SHP77 treated with DMSO at 0.1 percent for 48 hours (cell line): ENCODE data around the gene TSEN2.
"Not testable (repeated sequence)": the region's sequence is repeated elsewhere in the genome, so short reads cannot be mapped to it uniquely, and the experiment has no call there.

ENCODE experiments used
- DNase-seq: peaks from one replicate; lab custom pipeline; 2025; lab: John Stamatoyannopoulos, UW

TSEN2 gene

GRCh38 chr3:12472000-12472610, 12.2 kb upstream of the TSEN2 start:
- DNase-seq, result no peak

DNA sequence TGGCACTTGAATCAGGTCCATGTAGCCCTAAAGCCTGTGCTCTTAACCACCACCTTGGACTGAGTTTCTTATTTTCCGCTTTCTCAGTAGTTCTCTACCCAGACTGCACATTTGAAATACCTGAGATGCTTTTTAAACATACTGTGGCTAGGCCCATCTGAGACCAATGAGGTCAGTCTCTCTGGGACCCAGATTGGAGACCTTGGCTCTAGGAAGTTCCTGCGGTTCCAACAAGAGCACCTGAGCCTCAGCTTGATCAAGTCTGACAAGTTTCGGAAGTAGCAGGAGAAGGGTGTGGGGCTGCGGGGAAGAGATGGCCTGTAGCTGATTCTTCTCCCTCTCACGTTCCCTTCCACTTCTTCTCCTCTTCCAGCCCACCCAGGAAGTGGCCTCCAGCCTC, 11.5 kb upstream of the TSEN2 start:
- no peak for DNase-seq

DNA sequence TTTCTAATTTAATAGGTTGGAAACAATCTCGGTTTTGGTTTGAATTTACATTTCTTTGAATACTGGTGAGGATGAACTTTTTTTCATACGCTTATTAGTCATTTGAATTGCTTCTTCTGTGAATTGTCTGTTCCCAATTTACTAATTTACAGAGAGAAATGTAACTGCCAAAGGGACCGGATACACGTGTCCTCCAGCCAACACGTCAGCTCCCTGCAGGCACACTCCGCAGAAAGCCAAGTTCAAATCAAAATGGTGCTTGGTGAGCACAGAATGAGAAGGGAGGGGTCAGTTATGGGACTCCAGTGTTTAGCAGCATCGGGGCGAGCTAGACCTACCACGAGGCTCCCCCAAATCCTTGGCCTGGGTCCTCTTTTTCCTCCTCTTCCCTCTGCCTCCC, 10.8 kb upstream of the TSEN2 start:
- no peak for DNase-seq

DNA sequence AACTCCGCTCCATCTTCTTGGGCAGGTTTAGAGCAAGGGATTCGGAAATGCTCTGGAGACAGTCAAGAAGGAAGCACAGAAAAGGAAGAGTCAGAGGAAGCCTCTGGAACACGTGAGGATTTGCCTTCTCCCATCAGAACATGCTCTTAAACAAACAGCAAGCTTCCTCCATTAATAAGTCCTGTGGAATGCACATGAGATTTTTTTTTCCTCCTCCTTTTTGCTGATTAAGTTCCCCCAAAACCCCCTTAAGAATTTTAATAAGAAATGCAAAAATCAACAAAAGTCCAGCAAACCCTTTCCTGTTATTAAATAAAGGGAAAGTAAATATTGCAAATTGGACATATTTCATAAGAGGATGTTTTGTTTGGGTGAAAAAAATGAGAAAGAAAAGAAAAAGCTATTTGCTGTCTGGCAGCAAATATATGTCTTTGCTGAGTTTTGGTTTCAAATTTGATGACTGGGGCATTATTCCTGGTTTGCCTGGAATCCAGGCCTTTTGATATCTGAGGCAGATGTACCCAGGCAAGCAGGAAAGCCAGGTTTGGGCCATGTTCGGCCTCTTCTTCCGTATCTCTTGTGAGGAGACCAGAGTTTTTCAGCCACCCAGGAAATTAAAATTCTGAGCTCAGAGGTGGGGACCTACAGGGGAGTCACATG, 7.9 kb upstream of the TSEN2 start:
- DNase-seq, result no peak

DNA sequence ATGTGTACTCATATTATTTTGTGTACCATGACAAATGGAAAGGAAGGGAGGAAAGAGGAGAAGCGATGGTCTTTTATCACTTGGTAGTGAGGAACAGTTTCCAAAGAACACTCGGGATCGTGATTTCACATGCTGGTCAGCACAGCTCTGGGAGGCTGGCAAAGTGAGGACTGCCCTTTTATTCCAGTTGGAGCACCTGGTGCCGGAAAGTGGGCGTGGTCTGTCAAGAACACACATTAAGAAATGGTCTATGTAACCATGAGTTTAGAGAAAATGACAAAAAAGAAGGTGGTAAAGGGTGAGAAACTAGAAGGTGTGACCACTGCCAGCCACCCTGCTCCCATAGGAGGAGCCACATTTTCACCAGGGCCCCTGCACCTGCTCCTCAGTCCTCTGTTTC, 7.0 kb upstream of the TSEN2 start:
- no peak for DNase-seq

DNA sequence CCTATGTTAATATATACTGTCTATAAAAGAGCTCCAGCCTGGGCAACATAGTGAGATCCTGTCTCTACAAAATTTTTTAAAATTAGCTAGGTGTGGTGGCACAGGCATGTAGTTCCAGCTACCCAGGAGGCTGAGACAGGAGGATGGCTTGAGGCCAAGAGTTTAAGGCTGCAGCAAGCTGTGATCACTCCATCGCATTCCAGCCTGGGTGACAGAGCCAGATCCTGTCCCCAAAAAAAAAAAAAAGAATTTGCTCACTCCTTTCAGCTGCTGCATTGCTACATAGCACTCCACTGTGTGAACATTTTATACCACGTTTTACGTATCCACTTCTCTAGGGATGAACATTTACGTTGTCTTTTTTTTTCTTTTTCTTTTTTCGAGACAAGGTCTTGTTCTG, 6.0 kb upstream of the TSEN2 start:
- DNase-seq, result no peak

GRCh38 chr3:12479198-12479597, 5.1 kb upstream of the TSEN2 start:
- DNase-seq, result not testable (repeated sequence)

DNA sequence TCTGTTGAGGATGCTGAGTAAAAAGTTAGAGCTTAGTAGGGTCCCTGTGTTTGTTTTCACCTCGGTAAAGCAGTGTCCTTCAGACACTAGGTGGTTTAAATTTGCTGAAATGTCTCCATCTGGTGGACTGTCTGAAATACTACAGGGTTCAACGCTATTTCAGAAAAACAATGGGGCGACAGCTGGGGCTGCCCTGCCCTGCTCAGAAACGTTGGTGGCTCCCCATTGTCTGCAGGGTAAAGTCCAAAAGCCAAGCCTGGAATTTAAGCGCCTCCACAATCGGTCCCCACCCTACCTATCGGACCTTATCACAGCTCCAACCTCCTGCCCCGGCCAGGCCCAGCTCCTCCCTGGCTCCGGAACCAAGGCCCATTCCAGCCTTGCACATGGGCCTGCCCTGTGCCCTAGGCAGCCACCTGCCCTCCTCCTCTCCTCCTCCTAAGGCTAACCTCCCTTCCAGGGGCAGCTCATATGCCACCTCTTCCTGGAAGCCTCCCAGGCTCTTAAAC, 4.3 kb upstream of the TSEN2 start:
- peak; percentile 36 for DNase-seq

- no peak for DNase-seq
These were observed 870 bp upstream of the TSEN2 start for GRCh38 chr3:12483410-12483809.

DNA sequence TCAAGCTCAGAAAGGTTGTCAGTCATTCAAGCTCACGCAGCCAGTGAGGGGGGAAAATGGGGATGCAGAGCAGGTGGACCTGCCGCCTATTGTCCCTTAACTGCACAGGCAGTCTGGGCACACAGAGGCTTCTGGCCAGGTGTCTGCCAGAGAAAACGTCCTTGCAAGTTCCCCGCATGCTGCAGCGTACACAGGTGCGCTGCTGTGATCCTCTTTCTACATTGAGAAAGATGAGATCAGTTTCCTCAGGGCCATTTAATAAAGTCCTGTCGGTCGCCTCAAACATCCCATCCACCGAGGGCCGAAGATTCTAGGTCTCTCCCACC, 445 bp upstream of the TSEN2 start:
- DNase-seq, result no peak

- no peak for DNase-seq
These were observed 675 bp downstream of the TSEN2 start for GRCh38 chr3:12484983-12485327.

GRCh38 chr3:12486001-12486400, 1.7 kb downstream of the TSEN2 start:
- no peak for DNase-seq

- DNase-seq, result no peak
These were observed 2.6 kb downstream of the TSEN2 start for GRCh38 chr3:12486916-12487315.

GRCh38 chr3:12487336-12487735, 3.1 kb downstream of the TSEN2 start:
- DNase-seq, result no peak

- DNase-seq, result no peak
These were observed 3.5 kb downstream of the TSEN2 start for GRCh38 chr3:12487786-12488185.

- no peak for DNase-seq
These were observed 5.1 kb downstream of the TSEN2 start for GRCh38 chr3:12489368-12489767.

- no peak for DNase-seq
These were observed 5.6 kb downstream of the TSEN2 start for GRCh38 chr3:12489832-12490231.

- no peak for DNase-seq
These were observed 6.3 kb downstream of the TSEN2 start for GRCh38 chr3:12490547-12490946.

- DNase-seq, result no peak
These were observed 11.6 kb downstream of the TSEN2 start for GRCh38 chr3:12495749-12496452.

- DNase-seq, result no peak
These were observed 12.1 kb downstream of the TSEN2 start for GRCh38 chr3:12496453-12496761.

DNA sequence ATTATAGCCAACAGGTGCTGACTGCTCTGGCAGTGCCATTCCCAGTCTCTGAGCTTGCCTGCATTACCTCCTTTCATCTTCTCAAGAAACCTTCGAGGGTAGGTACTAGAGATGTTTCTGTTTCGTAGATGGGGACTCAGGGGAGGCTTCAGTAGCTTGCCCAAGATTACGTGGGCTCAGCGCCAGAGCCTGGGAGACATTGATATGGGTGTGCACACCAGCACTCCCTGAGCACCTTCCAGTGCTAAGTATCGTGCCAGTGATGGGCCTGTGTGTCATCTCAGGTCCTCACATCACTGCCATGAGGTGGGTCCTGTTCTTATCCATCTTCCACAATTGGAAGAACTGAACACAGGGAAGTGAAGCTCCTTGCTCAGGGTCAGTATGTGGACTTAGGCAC, 15.2 kb downstream of the TSEN2 start:
- no peak for DNase-seq

DNA sequence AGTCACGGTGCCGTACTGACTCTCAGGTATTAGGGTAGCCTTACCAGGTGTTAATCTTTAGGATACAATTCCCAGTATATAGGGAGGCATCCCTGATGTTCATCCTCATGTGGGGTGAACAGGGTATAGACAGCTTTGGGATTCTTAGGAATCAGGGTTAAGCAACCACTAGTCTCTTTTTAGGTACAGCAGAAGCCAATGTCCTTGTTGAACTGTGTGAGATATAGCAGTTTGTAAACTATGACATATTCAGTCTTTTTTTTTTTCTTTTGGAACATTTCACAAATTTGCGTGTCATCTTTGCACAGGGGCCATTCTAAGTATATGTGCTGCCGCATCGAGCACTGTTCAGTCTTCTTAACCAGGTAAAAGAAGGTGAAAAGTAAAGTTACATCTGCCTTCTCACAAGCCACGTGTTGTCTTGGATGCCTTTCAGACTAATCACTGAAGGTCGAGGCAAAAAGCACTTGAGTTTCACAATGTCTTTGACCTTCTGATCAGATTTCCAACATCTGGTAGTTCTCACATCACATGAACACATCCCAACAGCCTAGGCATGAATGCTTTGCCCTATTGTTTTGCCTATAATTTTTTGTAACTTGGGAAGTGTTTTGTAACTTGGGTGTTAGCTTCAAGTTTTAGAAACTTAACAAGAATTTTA, 17.2 kb downstream of the TSEN2 start:
- DNase-seq, result no peak
